A549 (cell line): ENCODE measurements around the gene AFF2. TPM values are rescaled to one million over a fixed set of nuclear protein-coding genes. Genes with fewer than 3 reads are reported as not detected.

Experiments
- ATAC-seq, 2 experiments: fragments of 200-7000 bp in 1 of 2; fragments of >200 bp in 1 of 2; cut with Nextera tagmentation in 1 of 2; cut with Tn5 transposase in 1 of 2; 3 replicates each; pipeline versions ENCODE4 v1.8.0 to v1.9.1; 2018 to 2020; ENCODE audit warnings: mild to moderate bottlenecking in 1 of 2, moderate library complexity in 1 of 2
- CTCF ChIA-PET: fragments of 300-600 bp; sonication (Branson Sonifier 250); formaldehyde crosslinking; extraction: SDS; loops from one replicate; lab custom pipeline; 2021; ENCODE audit warnings: antibody characterized with exemption, inconsistent platforms; lab: Yijun Ruan, JAX
- POLR2A ChIA-PET: fragments of 350-600 bp; formaldehyde crosslinking; extraction: SDS; loops from one replicate; lab custom pipeline; 2021; ENCODE audit warnings: antibody characterized with exemption, inconsistent platforms; lab: Yijun Ruan, JAX
- DNase-seq, 2 experiments: peaks; one replicate each; pipeline versions ENCODE4 v3.0.0 to v3.0.0-alpha.2; 2011 to 2016; ENCODE audit warnings: low read depth in 1 of 2, low spot score in 1 of 2
- FAIRE-seq: peaks from 2 replicates; lab custom pipeline; 2011; peaks lifted over from hg19 to GRCh38; lab: Jason Lieb, UNC
- H3K27ac ChIP-seq, 2 experiments: fragments of >200 bp; sonication (Bioruptor Twin); formaldehyde crosslinking; 3 replicates each; pipeline ENCODE4 v1.5.1; 2016 to 2017
- H3K4me1 ChIP-seq: fragments of >200 bp; sonication (Bioruptor Twin); formaldehyde crosslinking; 3 replicates; pipeline ENCODE4 v1.6.1; 2016
- H3K4me2 ChIP-seq: fragments of >200 bp; sonication (Bioruptor Twin); formaldehyde crosslinking; 3 replicates; pipeline ENCODE4 v1.6.1; 2016
- H3K4me3 ChIP-seq: fragments of >200 bp; sonication (Bioruptor Twin); formaldehyde crosslinking; 3 replicates; pipeline ENCODE4 v1.5.1; 2016
- H3K9me3 ChIP-seq: fragments of >200 bp; sonication (Bioruptor Twin); formaldehyde crosslinking; 3 replicates; pipeline ENCODE4 v1.6.1; 2016
- BHLHE40 ChIP-seq: IDR thresholded peaks from 2 replicates; pipeline ENCODE4 v1.6.1; 2012; ENCODE audit warnings: low read depth, low read length, inconsistent platforms
- CBX8 ChIP-seq: fragments of 200-600 bp; sonication (generic); IDR thresholded peaks from 2 replicates; pipeline ENCODE4 v1.6.1; 2016
- CEBPB ChIP-seq, 2 experiments: fragments of >200 bp in 1 of 2; sonication (Bioruptor Twin) in 1 of 2; formaldehyde crosslinking in 1 of 2; IDR thresholded peaks; 2 replicates each; pipeline ENCODE4 v1.6.1; 2012 to 2016
- EHF ChIP-seq: fragments of 250-450 bp; sonication (Bioruptor Pico); IDR thresholded peaks from 2 replicates; pipeline ENCODE4 v1.5.0; 2020; ENCODE audit warnings: mild to moderate bottlenecking
- ESRRA ChIP-seq: fragments of 150-350 bp; IDR thresholded peaks from 2 replicates; pipeline ENCODE4 v1.6.1; 2014; ENCODE audit warnings: mild to moderate bottlenecking, low read length, borderline replicate concordance
- FOXS1 ChIP-seq: fragments of 250-450 bp; sonication (Bioruptor Pico); IDR thresholded peaks from 2 replicates; pipeline ENCODE4 v1.5.0; 2020; ENCODE audit warnings: mild to moderate bottlenecking, moderate library complexity
- GATA3 ChIP-seq: IDR thresholded peaks from 2 replicates; pipeline ENCODE4 v1.6.1; 2012; ENCODE audit warnings: borderline replicate concordance
- HDAC2 ChIP-seq: fragments of 200-600 bp; sonication (generic); IDR thresholded peaks from 2 replicates; pipeline ENCODE4 v1.6.1; 2016
- HOXA7 ChIP-seq: fragments of 250-450 bp; sonication (Bioruptor Pico); IDR thresholded peaks from 2 replicates; pipeline ENCODE4 v1.5.0; 2020; ENCODE audit warnings: mild to moderate bottlenecking, moderate library complexity
- HOXB5 ChIP-seq: fragments of 250-450 bp; sonication (Bioruptor Pico); IDR thresholded peaks from 2 replicates; pipeline ENCODE4 v1.5.0; 2020; ENCODE audit warnings: mild to moderate bottlenecking, moderate library complexity
- JUN ChIP-seq, 2 experiments: fragments of >200 bp; sonication (Bioruptor Twin); formaldehyde crosslinking; IDR thresholded peaks; 2 replicates in 1 of 2; 3 replicates in 1 of 2; pipeline ENCODE4 v1.6.1; 2016 to 2017
- JUNB ChIP-seq: fragments of >200 bp; sonication (Bioruptor Twin); formaldehyde crosslinking; IDR thresholded peaks from 2 replicates; pipeline ENCODE4 v1.6.1; 2016
- KDM5A ChIP-seq: fragments of 200-600 bp; sonication (generic); IDR thresholded peaks from 2 replicates; pipeline ENCODE4 v1.6.1; 2016; ENCODE audit warnings: antibody characterized with exemption, mild to moderate bottlenecking
- RARB ChIP-seq: fragments of 250-450 bp; sonication (Bioruptor Pico); IDR thresholded peaks from 2 replicates; pipeline ENCODE4 v1.8.0; 2021; ENCODE audit warnings: mild to moderate bottlenecking, moderate library complexity
- RCOR1 ChIP-seq: fragments of 150-350 bp; IDR thresholded peaks from 2 replicates; pipeline ENCODE4 v1.6.1; 2014; ENCODE audit warnings: antibody characterized with exemption, low read length, low read depth
- REST ChIP-seq: fragments of 200-600 bp; sonication (generic); IDR thresholded peaks from 2 replicates; pipeline ENCODE4 v1.6.1; 2016; ENCODE audit warnings: antibody characterized with exemption, mild to moderate bottlenecking, moderate library complexity
- RNF2 ChIP-seq: fragments of 200-600 bp; sonication (generic); IDR thresholded peaks from 2 replicates; pipeline ENCODE4 v1.6.1; 2016; ENCODE audit warnings: low read depth, mild to moderate bottlenecking, antibody characterized with exemption, moderate library complexity, borderline replicate concordance
- SREBF2 ChIP-seq: fragments of 450-650 bp; IDR thresholded peaks from 2 replicates; pipeline ENCODE4 v1.6.1; 2014; ENCODE audit warnings: mild to moderate bottlenecking, moderate library complexity
- TP53 ChIP-seq: fragments of 250-450 bp; sonication (Bioruptor Pico); IDR thresholded peaks from 2 replicates; pipeline ENCODE4 v1.5.0; 2021; ENCODE audit warnings: mild to moderate bottlenecking, moderate library complexity
- ZC3H11A ChIP-seq: fragments of 450-650 bp; IDR thresholded peaks from 2 replicates; pipeline ENCODE4 v1.6.1; 2014; ENCODE audit warnings: antibody characterized with exemption, mild to moderate bottlenecking
- ZNF302 ChIP-seq: fragments of 250-450 bp; sonication (Bioruptor Pico); IDR thresholded peaks from 2 replicates; pipeline ENCODE4 v1.9.0; 2021; ENCODE audit warnings: inconsistent platforms, mild to moderate bottlenecking, moderate library complexity
- ZSCAN20 ChIP-seq: fragments of 250-450 bp; sonication (Bioruptor Pico); IDR thresholded peaks from 2 replicates; pipeline ENCODE4 v1.8.0; 2022; ENCODE audit warnings: mild to moderate bottlenecking, moderate library complexity
- WGBS: methylation state at CpG from one replicate; pipeline ENCODE4 v1.1.6; 2017; ENCODE audit errors: missing lambda C conversion rate; 5-methylcytosine and 5-hydroxymethylcytosine counted together
- polyA plus RNA-seq, 4 experiments: library from polyadenylated mRNA; depleted of rRNA in 3 of 4; stranded (reverse); fragments of >200 nt; fragmentation: RNase III in 1 of 4; extraction: RNeasy Plus Mini Kit Qiagen cat#74134 plus additional on column Dnase treatment in 1 of 4; gene quantifications; 2 replicates in 3 of 4; 3 replicates in 1 of 4; pipeline ENCODE4 v1.2.3, GENCODE V29; 2011 to 2017
- TF ChIP-seq, protein P1 (sequence below): fragments of 150-350 bp; IDR thresholded peaks from 2 replicates; pipeline ENCODE4 v1.6.1; 2014; ENCODE audit warnings: low read depth, mild to moderate bottlenecking, low read length
- TF ChIP-seq, protein P2 (sequence below): IDR thresholded peaks from 2 replicates; pipeline ENCODE4 v1.6.1; 2012
- TF ChIP-seq, protein P3 (sequence below): fragments of >200 bp; sonication (Bioruptor Twin); formaldehyde crosslinking; IDR thresholded peaks from 3 replicates; pipeline ENCODE4 v1.6.1; 2016
- TF ChIP-seq, protein P4 (sequence below): IDR thresholded peaks from 2 replicates; pipeline ENCODE4 v1.6.1; 2012; ENCODE audit warnings: low read depth, borderline replicate concordance
- TF ChIP-seq, protein P5 (sequence below): fragments of 250-450 bp; sonication (Bioruptor Pico); IDR thresholded peaks from 2 replicates; pipeline ENCODE4 v1.5.0; 2020; ENCODE audit warnings: low read depth, mild to moderate bottlenecking, moderate library complexity

Gene AFF2
- polyA plus RNA-seq, 2 of the 4 experiments (the other 2 are of a cell fraction), result 0.04 TPM; not detected in 1

- FAIRE-seq (peak; percentile 59), DNase-seq (no peak), ATAC-seq (no peak)
- H3K27ac ChIP-seq, result no peak overlapping the region
- H3K9me3 ChIP-seq, result no peaks in the 10 kb centered on the region; the same call in 2 of the 3 replicates
- CTCF ChIA-PET, result no interaction called here
- H3K4me2 ChIP-seq, result no peak overlapping the region
- no peak overlapping the region for H3K4me3 ChIP-seq
- 4% methylated on average over 2 of the region's 2 CpGs for WGBS
- POLR2A ChIA-PET, result no interaction called here
- no peaks in the 10 kb centered on the region for H3K4me1 ChIP-seq
- TF ChIP-seq SREBF2, result no peak
- TF ChIP-seq FOXS1 (CRISPR knock-in tag), result no peak
- no peak for TF ChIP-seq JUN (IDR thresholded peaks at IDR 0.05)
- no peak for TF ChIP-seq GATA3
- TF ChIP-seq, protein P1, sequence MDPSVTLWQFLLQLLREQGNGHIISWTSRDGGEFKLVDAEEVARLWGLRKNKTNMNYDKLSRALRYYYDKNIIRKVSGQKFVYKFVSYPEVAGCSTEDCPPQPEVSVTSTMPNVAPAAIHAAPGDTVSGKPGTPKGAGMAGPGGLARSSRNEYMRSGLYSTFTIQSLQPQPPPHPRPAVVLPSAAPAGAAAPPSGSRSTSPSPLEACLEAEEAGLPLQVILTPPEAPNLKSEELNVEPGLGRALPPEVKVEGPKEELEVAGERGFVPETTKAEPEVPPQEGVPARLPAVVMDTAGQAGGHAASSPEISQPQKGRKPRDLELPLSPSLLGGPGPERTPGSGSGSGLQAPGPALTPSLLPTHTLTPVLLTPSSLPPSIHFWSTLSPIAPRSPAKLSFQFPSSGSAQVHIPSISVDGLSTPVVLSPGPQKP, result no peak
- TF ChIP-seq CBX8, result no peak
- TF ChIP-seq, protein P2, sequence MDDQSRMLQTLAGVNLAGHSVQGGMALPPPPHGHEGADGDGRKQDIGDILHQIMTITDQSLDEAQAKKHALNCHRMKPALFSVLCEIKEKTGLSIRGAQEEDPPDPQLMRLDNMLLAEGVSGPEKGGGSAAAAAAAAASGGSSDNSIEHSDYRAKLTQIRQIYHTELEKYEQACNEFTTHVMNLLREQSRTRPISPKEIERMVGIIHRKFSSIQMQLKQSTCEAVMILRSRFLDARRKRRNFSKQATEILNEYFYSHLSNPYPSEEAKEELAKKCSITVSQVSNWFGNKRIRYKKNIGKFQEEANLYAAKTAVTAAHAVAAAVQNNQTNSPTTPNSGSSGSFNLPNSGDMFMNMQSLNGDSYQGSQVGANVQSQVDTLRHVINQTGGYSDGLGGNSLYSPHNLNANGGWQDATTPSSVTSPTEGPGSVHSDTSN, result no peak
- no peak for TF ChIP-seq RCOR1
- TF ChIP-seq RARB (CRISPR knock-in tag), result no peak
- TF ChIP-seq, protein P3, sequence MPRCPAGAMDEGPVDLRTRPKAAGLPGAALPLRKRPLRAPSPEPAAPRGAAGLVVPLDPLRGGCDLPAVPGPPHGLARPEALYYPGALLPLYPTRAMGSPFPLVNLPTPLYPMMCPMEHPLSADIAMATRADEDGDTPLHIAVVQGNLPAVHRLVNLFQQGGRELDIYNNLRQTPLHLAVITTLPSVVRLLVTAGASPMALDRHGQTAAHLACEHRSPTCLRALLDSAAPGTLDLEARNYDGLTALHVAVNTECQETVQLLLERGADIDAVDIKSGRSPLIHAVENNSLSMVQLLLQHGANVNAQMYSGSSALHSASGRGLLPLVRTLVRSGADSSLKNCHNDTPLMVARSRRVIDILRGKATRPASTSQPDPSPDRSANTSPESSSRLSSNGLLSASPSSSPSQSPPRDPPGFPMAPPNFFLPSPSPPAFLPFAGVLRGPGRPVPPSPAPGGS, result no peak
- no peak for TF ChIP-seq HOXA7
- no peak for TF ChIP-seq ZSCAN20
- TF ChIP-seq, protein P4, sequence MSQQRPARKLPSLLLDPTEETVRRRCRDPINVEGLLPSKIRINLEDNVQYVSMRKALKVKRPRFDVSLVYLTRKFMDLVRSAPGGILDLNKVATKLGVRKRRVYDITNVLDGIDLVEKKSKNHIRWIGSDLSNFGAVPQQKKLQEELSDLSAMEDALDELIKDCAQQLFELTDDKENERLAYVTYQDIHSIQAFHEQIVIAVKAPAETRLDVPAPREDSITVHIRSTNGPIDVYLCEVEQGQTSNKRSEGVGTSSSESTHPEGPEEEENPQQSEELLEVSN, result no peak
- TF ChIP-seq JUNB, result no peak
- no peak for TF ChIP-seq ZNF302 (CRISPR knock-in tag)
- TF ChIP-seq KDM5A, result no peak
- TF ChIP-seq TP53, result no peak
- no peak for TF ChIP-seq REST
- TF ChIP-seq EHF (CRISPR knock-in tag), result no peak
- TF ChIP-seq, all 56 proteins: peak for 0
Observed at GRCh38 chrX:149022485-149022884, 522.1 kb downstream of the AFF2 start.

DNA sequence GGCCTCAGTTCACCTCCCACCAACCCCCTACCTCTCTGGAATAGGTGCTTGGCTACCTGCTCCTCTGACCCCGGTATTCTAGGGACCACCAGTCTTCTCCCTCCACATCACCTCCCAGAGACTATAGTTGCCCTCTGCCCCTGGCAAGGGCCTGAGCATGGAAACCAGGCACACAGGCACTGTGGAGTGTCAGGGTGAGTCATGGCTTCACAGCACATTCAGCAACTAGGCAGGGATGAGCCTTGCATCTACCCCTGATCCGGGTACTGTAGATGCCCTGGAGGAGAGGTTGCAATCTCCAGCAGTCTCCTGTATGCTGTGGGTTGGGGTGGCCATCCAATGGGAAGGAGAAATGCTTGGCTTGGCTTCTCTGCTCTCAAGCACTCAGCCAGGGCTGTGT lies 532.0 kb downstream of the AFF2 start:
- H3K4me1 ChIP-seq, result no peaks in the 10 kb centered on the region
- ChIA-PET CTCF (no interaction called here), POLR2A (no interaction called here)
- no peak for TF ChIP-seq HOXA7
- TF ChIP-seq ESRRA, result no peak
- TF ChIP-seq SREBF2, result no peak
- no peak for TF ChIP-seq CEBPB (IDR thresholded peaks at IDR 0.05)
- TF ChIP-seq, protein P4, result no peak
- TF ChIP-seq, protein P5, sequence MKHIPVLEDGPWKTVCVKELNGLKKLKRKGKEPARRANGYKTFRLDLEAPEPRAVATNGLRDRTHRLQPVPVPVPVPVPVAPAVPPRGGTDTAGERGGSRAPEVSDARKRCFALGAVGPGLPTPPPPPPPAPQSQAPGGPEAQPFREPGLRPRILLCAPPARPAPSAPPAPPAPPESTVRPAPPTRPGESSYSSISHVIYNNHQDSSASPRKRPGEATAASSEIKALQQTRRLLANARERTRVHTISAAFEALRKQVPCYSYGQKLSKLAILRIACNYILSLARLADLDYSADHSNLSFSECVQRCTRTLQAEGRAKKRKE (CRISPR knock-in tag), result no peak
- TF ChIP-seq BHLHE40, result no peak
- no peak for TF ChIP-seq ZC3H11A
- no peak for TF ChIP-seq RNF2
- no peak for TF ChIP-seq HDAC2
- TF ChIP-seq HOXB5 (CRISPR knock-in tag), result no peak
- H3K4me2 ChIP-seq, result no peak overlapping the region
- DNase-seq (no peak), ATAC-seq (no peak), FAIRE-seq (no peak)
- H3K4me3 ChIP-seq, result no peak overlapping the region
- no peak overlapping the region for H3K27ac ChIP-seq
- no peaks in the 10 kb centered on the region for H3K9me3 ChIP-seq
- 0% methylated on average over 2 of the region's 2 CpGs for WGBS
